Muscle of leg (tissue), 16 donors: Measurements from ENCODE around the gene MEA1. TPM values are rescaled to one million over a fixed set of nuclear protein-coding genes. Genes with fewer than 3 reads are reported as not detected.

Experiments
- DNase-seq: peaks from one replicate; pipeline ENCODE4 v3.0.0; 2013
- H3K27ac ChIP-seq: one replicate; pipeline ENCODE4 v1.5.1; 2013; ENCODE audit warnings: mild to moderate bottlenecking, low read length, control low read depth
- H3K27me3 ChIP-seq: one replicate; pipeline ENCODE4 v1.6.1; 2013; ENCODE audit warnings: low read length; ENCODE audit not compliant: control insufficient read depth, insufficient read depth
- H3K36me3 ChIP-seq: one replicate; pipeline ENCODE4 v1.6.1; 2013; ENCODE audit warnings: low read length; ENCODE audit not compliant: control insufficient read depth, insufficient read depth
- H3K4me1 ChIP-seq: one replicate; pipeline ENCODE4 v1.6.1; 2013; ENCODE audit warnings: low read length; ENCODE audit not compliant: control insufficient read depth, insufficient read depth
- H3K4me3 ChIP-seq: one replicate; pipeline ENCODE4 v1.5.1; 2013; ENCODE audit warnings: low read length, control low read depth
- H3K9me3 ChIP-seq: replicated peaks from 2 replicates; pipeline ENCODE4 v1.6.1; 2013; ENCODE audit warnings: low read depth, low read length; ENCODE audit not compliant: control insufficient read depth
- WGBS: methylation state at CpG from one replicate; pipeline ENCODE4 v1.1.5; 2013; ENCODE audit warnings: missing lambda C conversion rate; ENCODE audit not compliant: insufficient coverage; 5-methylcytosine and 5-hydroxymethylcytosine counted together
- long read RNA-seq, 11 donors: transcript quantifications; one replicate each; lab custom pipeline, GENCODE V29; 2026
- polyA plus RNA-seq, 8 donors: library from polyadenylated mRNA; unstranded; fragments of 120-200 nt; gene quantifications; one replicate each; pipeline versions ENCODE4 v1.2.1 to v1.2.3, GENCODE V29; 2013; ENCODE audit warnings: inconsistent platforms in 1 of 8, low replicate concordance in 1 of 8; ENCODE audit not compliant: insufficient read length in 8 of 8, insufficient read depth in 1 of 8
- total RNA-seq: library from RNA; stranded (reverse); fragments of 120-200 nt; gene quantifications from one replicate; pipeline ENCODE4 v1.2.4, GENCODE V29; 2013

Gene MEA1
- total RNA-seq (59.6 TPM), polyA plus RNA-seq (10 to 100 TPM; 40.4 to 63.4 (median 48.6) TPM)
- long read RNA-seq, donor 1, transcript MEA1-204 (4 exons, 1,004 nt) = major isoform, 9 of 13 reads
- long read RNA-seq, donor 1, partial matches to known transcripts = 0 of 13 reads
- long read RNA-seq, donor 1, other reads (novel, unspliced or antisense) = 0 of 13 reads
- long read RNA-seq, donor 2, partial matches to known transcripts = 0 of 4 reads
- long read RNA-seq, donor 2, other reads (novel, unspliced or antisense) = 0 of 4 reads
- long read RNA-seq, donor 3, transcript MEA1-202 (3 exons, 2,152 nt) = minor isoform, 7 of 44 reads
- long read RNA-seq, donor 3, transcript MEA1-204 (4 exons, 1,004 nt) = major isoform, 17 of 44 reads
- long read RNA-seq, donor 3, partial matches to known transcripts = 18 of 44 reads
- long read RNA-seq, donor 3, other reads (novel, unspliced or antisense) = 0 of 44 reads
- long read RNA-seq, donor 4, transcript MEA1-202 (3 exons, 2,152 nt) = minor isoform, 9 of 181 reads
- long read RNA-seq, donor 4, transcript MEA1-204 (4 exons, 1,004 nt) = major isoform, 10 of 181 reads
- long read RNA-seq, donor 4, transcript MEA1-201 (4 exons, 1,089 nt) = minor isoform, 7 of 181 reads
- long read RNA-seq, donor 4, partial matches to known transcripts = 155 of 181 reads
- long read RNA-seq, donor 4, other reads (novel, unspliced or antisense) = 0 of 181 reads
- long read RNA-seq, donor 5, transcript MEA1-204 (4 exons, 1,004 nt) = major isoform, 57 of 102 reads
- long read RNA-seq, donor 5, transcript MEA1-201 (4 exons, 1,089 nt) = minor isoform, 7 of 102 reads
- long read RNA-seq, donor 5, transcript MEA1-202 (3 exons, 2,152 nt) = minor isoform, 30 of 102 reads
- long read RNA-seq, donor 5, partial matches to known transcripts = 8 of 102 reads
- long read RNA-seq, donor 5, other reads (novel, unspliced or antisense) = 0 of 102 reads
- long read RNA-seq, donor 6, transcript MEA1-204 (4 exons, 1,004 nt) = major isoform, 37 of 69 reads
- long read RNA-seq, donor 6, transcript MEA1-202 (3 exons, 2,152 nt) = minor isoform, 25 of 69 reads
- long read RNA-seq, donor 6, partial matches to known transcripts = 5 of 69 reads
- long read RNA-seq, donor 6, other reads (novel, unspliced or antisense) = 0 of 69 reads
- long read RNA-seq, donor 7, transcript MEA1-204 (4 exons, 1,004 nt) = minor isoform, 17 of 50 reads
- long read RNA-seq, donor 7, transcript MEA1-202 (3 exons, 2,152 nt) = major isoform, 22 of 50 reads
- long read RNA-seq, donor 7, partial matches to known transcripts = 10 of 50 reads
- long read RNA-seq, donor 7, other reads (novel, unspliced or antisense) = 0 of 50 reads
- long read RNA-seq, donor 8, transcript MEA1-204 (4 exons, 1,004 nt) = major isoform, 21 of 31 reads
- long read RNA-seq, donor 8, partial matches to known transcripts = 6 of 31 reads
- long read RNA-seq, donor 8, other reads (novel, unspliced or antisense) = 0 of 31 reads
- long read RNA-seq, donor 9, transcript MEA1-204 (4 exons, 1,004 nt) = major isoform, 15 of 29 reads
- long read RNA-seq, donor 9, transcript MEA1-202 (3 exons, 2,152 nt) = minor isoform, 5 of 29 reads
- long read RNA-seq, donor 9, partial matches to known transcripts = 8 of 29 reads
- long read RNA-seq, donor 9, other reads (novel, unspliced or antisense) = 0 of 29 reads
- long read RNA-seq, donor 10, transcript MEA1-204 (4 exons, 1,004 nt) = major isoform, 27 of 569 reads
- long read RNA-seq, donor 10, transcript MEA1-202 (3 exons, 2,152 nt) = minor isoform, 11 of 569 reads
- long read RNA-seq, donor 10, partial matches to known transcripts = 465 of 569 reads
- long read RNA-seq, donor 10, other reads (novel, unspliced or antisense) = 66 of 569 reads
- long read RNA-seq, donor 11, transcript MEA1-202 (3 exons, 2,152 nt) = minor isoform, 10 of 175 reads
- long read RNA-seq, donor 11, transcript MEA1-204 (4 exons, 1,004 nt) = major isoform, 17 of 175 reads
- long read RNA-seq, donor 11, partial matches to known transcripts = 100 of 175 reads
- long read RNA-seq, donor 11, other reads (novel, unspliced or antisense) = 46 of 175 reads

GRCh38 chr6:43013843-43014433 lies at the start of gene MEA1, which contains the start of gene KLHDC3:
MEA1 (minus strand) TSS chr6:43013946; CDS start chr6:43013813, 133 bp downstream.
KLHDC3 (plus strand) TSS chr6:43014249; CDS start chr6:43017193, 2,944 bp downstream.
- WGBS = under 1% methylated on average over 51 of the region's 51 CpGs
- peak; percentile 100 for DNase-seq
- Histone ChIP-seq H3K36me3 (peaks cover 61% of the 10 kb centered on the region), H3K4me3 (peak within 1 kb of the TSS; percentile 86), H3K27ac (peak within 1 kb of the TSS; percentile 88), H3K27me3 (no peaks in the 10 kb centered on the region), H3K4me1 (peaks cover 53% of the 10 kb centered on the region), H3K9me3 (no peaks in the 10 kb centered on the region)

GRCh38 chr6:43062818-43063217 lies 49.1 kb upstream of the MEA1 start:
- DNase-seq = no peak
- WGBS = 99% methylated on average over 8 of the region's 12 CpGs
- peaks cover 47% of the 10 kb centered on the region for H3K36me3 ChIP-seq
- no peaks in the 10 kb centered on the region for H3K9me3 ChIP-seq
- H3K4me3 ChIP-seq = no peak overlapping the region
- no peak overlapping the region for H3K27ac ChIP-seq
- H3K27me3 ChIP-seq = no peaks in the 10 kb centered on the region
- peaks cover 15% of the 10 kb centered on the region for H3K4me1 ChIP-seq

- Histone ChIP-seq H3K9me3 (no peaks in the 10 kb centered on the region), H3K4me3 (no peak overlapping the region), H3K27ac (no peak overlapping the region), H3K27me3 (no peaks in the 10 kb centered on the region), H3K36me3 (peaks cover 54% of the 10 kb centered on the region), H3K4me1 (peaks cover 15% of the 10 kb centered on the region)
- DNase-seq = no peak
- WGBS = 86% methylated on average over 2 of the region's 2 CpGs
Observed at GRCh38 chr6:43061861-43062260, 48.1 kb upstream of the MEA1 start.

GRCh38 chr6:43060755-43061633 lies 47.2 kb upstream of the MEA1 start:
- H3K27me3 ChIP-seq = no peaks in the 10 kb centered on the region
- H3K4me1 ChIP-seq = peaks cover 15% of the 10 kb centered on the region
- no peak for DNase-seq
- H3K9me3 ChIP-seq = no peaks in the 10 kb centered on the region
- peaks cover 50% of the 10 kb centered on the region for H3K36me3 ChIP-seq
- no peak overlapping the region for H3K4me3 ChIP-seq
- H3K27ac ChIP-seq = no peak overlapping the region
- WGBS = 82% methylated on average over 12 of the region's 12 CpGs

- H3K36me3 ChIP-seq = peaks cover 50% of the 10 kb centered on the region
- 21% methylated on average over 9 of the region's 15 CpGs for WGBS
- no peaks in the 10 kb centered on the region for H3K9me3 ChIP-seq
- H3K4me3 ChIP-seq = peak overlapping the region; percentile 79
- H3K27ac ChIP-seq = peak overlapping the region; percentile 84
- DNase-seq = no peak
- H3K4me1 ChIP-seq = peaks cover 15% of the 10 kb centered on the region
- H3K27me3 ChIP-seq = no peaks in the 10 kb centered on the region
Observed at GRCh38 chr6:43060034-43060754, 46.4 kb upstream of the MEA1 start.

- peak within 1 kb of the TSS; percentile 84 for H3K27ac ChIP-seq
- DNase-seq = peak; percentile 100
- H3K4me3 ChIP-seq = peak within 1 kb of the TSS; percentile 79
- WGBS = under 1% methylated on average over 51 of the region's 64 CpGs
- peaks cover 51% of the 10 kb centered on the region for H3K36me3 ChIP-seq
- no peaks in the 10 kb centered on the region for H3K9me3 ChIP-seq
- H3K27me3 ChIP-seq = no peaks in the 10 kb centered on the region
- H3K4me1 ChIP-seq = peaks cover 19% of the 10 kb centered on the region
Observed at GRCh38 chr6:43059168-43060033, 45.7 kb upstream of the MEA1 start, which contains the start of the genes KLC4 and MRPL2. KLC4 (plus strand) TSS chr6:43059631; CDS start chr6:43061336, 1,705 bp downstream. MRPL2 (minus strand) TSS chr6:43059434; CDS start chr6:43059381, 53 bp downstream.

GRCh38 chr6:43058531-43058930 lies 44.8 kb upstream of the MEA1 start:
- DNase-seq = no peak
- WGBS = no CpG with 5 or more reads among the region's 1 CpG
- Histone ChIP-seq H3K4me1 (peaks cover 22% of the 10 kb centered on the region), H3K9me3 (no peaks in the 10 kb centered on the region), H3K27ac (no peak overlapping the region), H3K36me3 (peaks cover 44% of the 10 kb centered on the region), H3K4me3 (peak overlapping the region; percentile 79), H3K27me3 (no peaks in the 10 kb centered on the region)
